GM19099 (cell line): ENCODE data around the gene DERL2.

Experiments used
- POLR2A ChIP-seq: IDR thresholded peaks from 3 replicates; pipeline ENCODE4 v1.6.1; 2011; ENCODE audit warnings: low read depth; ENCODE audit not compliant: insufficient read length; ENCODE audit errors: extremely low read depth

The DERL2 gene

DNA sequence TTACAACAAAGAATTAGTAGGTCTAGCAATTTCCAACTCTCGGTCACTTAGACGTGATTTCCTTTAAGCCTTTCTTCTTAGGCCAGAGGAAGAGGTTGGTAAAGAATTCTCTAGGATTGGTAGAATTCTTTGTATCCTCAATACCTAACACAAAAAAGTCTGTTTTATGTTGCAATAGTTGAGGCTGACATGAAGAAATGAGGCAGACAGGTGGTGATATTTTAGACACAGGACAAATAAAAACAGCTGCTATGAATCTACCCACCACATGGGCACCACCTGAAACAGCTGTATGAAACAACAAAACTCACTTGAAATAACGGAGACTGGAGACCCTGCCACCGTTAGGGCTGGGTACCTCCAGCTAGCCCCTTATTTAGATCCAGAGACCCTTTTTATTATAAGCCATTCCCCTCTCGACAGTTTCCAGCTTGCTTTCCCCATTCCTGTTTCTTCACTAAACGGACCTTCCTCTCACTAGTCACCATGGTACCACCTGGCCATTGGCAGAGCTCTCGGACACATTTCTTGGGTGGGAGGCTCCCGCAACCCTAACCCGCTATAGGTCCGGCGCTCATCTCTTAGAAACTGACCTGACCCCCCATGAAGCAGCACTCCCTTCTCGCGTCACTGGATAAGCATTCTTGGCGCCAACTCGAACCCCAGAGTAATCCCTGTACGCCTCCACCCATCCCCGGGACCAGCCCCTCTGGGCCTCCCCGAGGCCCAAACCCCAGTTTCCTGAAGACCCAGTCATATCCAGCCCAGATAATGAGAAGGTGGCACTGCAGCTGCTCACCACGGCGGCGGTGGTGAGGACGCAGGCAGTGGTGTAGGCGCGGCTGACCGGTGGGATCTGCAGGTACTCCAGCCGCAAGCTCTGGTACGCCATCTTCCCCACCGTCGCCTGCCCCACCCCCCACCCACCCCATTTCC lies at the start of gene DERL2:
Gene DERL2, minus strand, starts transcription at position 909 of the 936 bp plus-strand sequence. Its CDS starts 17 bp downstream, at position 892.
- peak; percentile 51 for TF ChIP-seq POLR2A

GRCh38 chr17:5535436-5535835 lies 49.5 kb upstream of the DERL2 start:
- TF ChIP-seq POLR2A, result no peak

DNA sequence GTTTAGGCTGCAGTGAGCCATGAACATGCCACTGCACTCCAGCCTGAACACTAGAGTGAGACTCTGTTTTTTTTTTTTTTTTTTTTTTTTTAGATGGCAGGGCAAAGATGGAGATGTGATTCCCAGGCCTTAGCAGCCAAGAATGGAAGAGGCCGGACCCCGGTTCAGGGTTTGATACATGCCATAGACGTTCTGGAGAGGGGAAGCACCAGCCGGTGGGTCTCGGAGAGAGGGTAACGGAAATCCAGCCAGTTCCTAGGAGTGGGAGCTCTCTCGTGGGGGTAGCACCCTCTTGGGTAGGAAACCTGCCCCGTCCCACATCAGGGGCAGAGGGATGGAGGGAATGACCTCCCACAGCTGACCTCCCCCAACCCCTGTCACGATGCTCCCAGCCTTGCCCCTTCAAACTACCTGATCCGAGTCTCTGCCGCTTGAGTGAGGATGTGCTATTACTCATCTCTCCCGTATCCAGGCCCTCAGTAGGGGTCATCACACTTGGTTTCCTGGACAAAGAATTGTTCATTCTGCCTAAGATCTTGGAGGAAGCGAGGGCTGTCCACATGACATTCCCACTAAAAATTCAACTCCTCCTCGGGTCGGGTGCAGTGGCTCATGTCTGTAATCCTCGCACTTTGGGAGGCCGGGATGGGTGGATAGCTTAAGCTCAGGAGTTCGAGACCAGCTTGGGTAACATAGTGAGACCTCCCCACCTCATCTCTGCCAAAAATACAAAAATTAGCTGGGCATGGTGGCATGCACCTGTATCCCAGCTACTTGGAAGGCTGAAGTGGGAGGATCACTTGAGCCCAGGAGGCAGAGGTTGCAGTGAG lies 47.7 kb upstream of the DERL2 start:
- no peak for TF ChIP-seq POLR2A

- TF ChIP-seq POLR2A, result no peak
Measured at GRCh38 chr17:5532581-5532980, 46.6 kb upstream of the DERL2 start.

DNA sequence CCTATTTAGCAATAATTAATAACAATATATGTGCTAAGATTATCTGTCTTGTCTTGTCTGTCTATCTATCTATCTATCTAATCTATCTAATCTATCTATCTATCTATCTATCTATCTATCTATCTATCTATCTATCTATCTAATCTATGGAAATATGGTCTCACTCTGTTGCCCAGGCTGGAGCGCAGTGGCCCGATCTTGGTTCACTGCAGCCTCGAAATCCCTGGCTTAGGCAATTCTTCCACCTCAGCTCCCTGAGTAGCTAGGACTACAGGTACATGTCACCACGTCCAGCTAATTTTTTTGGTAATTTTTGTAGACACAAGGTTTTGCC lies 45.1 kb upstream of the DERL2 start:
- TF ChIP-seq POLR2A, result no peak

- TF ChIP-seq POLR2A, result no peak
Measured at GRCh38 chr17:5530265-5531084, 44.5 kb upstream of the DERL2 start.

GRCh38 chr17:5527601-5528250 lies 41.7 kb upstream of the DERL2 start:
- no peak for TF ChIP-seq POLR2A

DNA sequence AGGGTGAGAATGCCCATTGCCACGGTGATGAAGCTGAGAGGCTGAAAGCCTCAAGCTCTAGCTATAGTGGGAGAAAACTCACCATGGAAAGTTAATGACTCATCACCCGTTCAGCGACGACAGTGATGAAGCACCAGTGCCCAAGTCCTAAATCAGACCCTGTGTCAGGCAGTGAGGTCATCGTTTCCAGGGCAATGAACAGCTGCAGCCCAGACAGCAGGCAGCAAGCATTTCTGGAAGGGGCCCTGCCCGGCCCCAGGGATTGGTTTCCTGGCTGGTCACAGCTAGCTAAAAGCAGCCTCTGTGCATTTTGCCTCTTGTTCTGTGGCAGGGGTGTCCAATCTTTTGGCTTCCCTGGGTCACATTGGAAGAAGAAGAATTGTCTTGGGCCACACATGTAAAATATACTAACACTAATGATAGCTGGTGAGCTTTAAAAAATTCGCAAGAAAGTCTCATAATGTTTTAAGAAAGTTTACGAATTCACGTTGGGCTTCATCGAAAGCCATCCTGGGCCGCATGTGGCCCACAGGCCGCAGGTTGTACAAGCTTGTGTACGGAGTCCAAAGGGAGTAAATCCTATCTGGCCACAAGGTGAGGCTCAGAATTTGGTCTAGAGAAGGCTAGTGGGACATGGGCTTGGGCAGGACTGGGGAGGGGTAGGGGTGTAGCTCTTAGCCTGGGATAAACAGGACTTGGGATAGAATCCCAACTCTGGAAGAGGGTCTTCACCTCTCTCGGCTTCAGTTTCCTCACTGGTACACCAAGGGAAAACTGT lies 41.0 kb upstream of the DERL2 start:
- no peak for TF ChIP-seq POLR2A

GRCh38 chr17:5523249-5523648 lies 37.3 kb upstream of the DERL2 start:
- no peak for TF ChIP-seq POLR2A

DNA sequence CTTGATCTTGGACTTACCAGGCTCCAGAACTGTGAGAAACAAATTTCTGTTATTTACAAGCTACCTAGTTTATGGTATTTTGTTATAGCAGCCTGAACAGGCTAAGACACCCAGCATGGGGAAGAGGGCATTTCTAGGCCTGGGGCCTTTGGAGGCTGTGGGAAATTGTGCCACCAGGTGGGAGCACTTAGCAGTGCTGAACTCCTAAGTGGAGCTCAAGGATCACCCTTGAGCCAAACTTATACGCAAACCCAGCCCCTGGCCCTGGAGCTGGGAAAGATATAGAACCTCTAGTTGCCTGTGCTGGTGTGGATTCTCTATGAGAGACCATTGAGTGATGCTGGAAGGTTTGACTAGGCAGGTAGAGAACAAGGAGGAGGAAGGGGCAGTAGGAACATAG lies 36.5 kb upstream of the DERL2 start:
- TF ChIP-seq POLR2A, result no peak

DNA sequence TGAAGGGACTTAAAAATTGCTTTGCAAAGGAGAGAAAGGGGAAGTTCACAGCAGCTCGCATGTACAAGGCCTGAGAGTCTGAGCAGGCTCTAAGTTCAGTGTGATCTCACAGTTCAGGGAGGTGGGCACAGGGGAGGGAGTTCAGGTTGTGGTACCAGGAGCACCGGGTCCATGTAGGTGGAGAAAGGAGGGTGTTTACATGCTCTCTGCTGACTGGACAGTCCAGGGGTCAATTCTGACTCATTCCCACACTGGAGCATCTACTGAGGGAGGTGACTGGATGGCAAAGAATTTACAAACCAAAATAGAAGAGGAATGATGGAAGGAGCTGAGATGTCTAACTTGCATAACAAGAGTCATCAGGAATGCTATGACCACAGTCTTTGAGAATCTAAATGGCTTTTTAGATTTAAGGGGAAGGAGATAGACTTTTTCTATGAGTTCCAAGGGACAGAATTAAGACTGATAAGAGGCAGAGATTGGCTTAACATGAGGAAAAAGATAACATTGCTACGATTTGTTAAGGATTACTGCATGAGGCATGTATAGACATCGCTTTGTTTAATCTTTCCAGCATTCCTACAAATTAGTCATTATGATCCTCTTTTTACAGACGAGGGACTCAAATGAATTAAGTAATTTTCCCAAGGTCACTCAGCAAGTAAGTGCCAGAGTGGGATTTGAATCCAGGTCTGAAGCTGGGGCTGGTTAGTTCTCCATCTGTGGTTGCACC lies 30.2 kb upstream of the DERL2 start:
- no peak for TF ChIP-seq POLR2A

DNA sequence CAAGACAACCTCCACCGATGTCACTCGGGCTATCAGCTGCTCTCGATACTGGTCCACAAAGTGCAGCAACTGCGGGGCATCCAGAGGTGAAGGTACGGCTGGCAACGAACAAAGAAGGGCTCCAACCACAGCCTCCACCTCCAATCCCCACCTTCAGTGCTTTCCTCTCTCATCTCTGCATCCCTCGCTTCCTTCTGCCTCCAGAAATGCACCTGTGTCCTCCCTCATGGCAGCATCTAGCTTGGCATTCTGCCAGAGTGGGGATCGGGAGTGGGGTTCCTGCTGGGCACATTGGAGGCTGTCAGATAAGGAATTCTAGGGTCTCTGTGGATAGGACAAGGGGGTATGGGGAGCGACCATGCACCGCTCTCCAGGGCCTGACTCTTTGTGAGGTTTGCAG lies 29.0 kb upstream of the DERL2 start:
- TF ChIP-seq POLR2A, result no peak

GRCh38 chr17:5513628-5514027 lies 27.6 kb upstream of the DERL2 start:
- TF ChIP-seq POLR2A, result no peak
